Astrocyte (in vitro differentiated cells and primary cell): Measurements from ENCODE around the gene GARIN5B. TPM values are rescaled to one million over a fixed set of nuclear protein-coding genes. Genes with fewer than 3 reads are reported as not detected.

ENCODE experiments used
- DNase-seq: peaks from one replicate; pipeline ENCODE4 v3.0.0-alpha.2; 2010; ENCODE audit warnings: low read depth
- FAIRE-seq: peaks from 2 replicates; lab custom pipeline; 2011; peaks lifted over from hg19 to GRCh38; lab: Jason Lieb, UNC
- H2AFZ ChIP-seq: 2 replicates; pipeline ENCODE4 v1.6.0; 2012; ENCODE audit warnings: low read depth, low read length, inconsistent platforms
- H3K27ac ChIP-seq: 2 replicates; pipeline ENCODE4 v1.5.1; 2011; ENCODE audit warnings: low read depth, low read length, inconsistent platforms
- H3K27me3 ChIP-seq: 2 replicates; pipeline ENCODE4 v1.6.0; 2011; ENCODE audit warnings: low read length, inconsistent platforms; ENCODE audit not compliant: insufficient read depth
- H3K36me3 ChIP-seq: 2 replicates; pipeline ENCODE4 v1.5.1; 2011; ENCODE audit warnings: low read length, inconsistent platforms; ENCODE audit not compliant: insufficient read depth
- H3K4me1 ChIP-seq: 2 replicates; pipeline ENCODE4 v1.5.1; 2011; ENCODE audit warnings: low read length, inconsistent platforms; ENCODE audit not compliant: insufficient read depth
- H3K4me2 ChIP-seq: 2 replicates; pipeline ENCODE4 v1.6.0; 2012; ENCODE audit warnings: low read length, inconsistent platforms
- H3K4me3 ChIP-seq: 2 replicates; pipeline ENCODE4 v1.5.1; 2011; ENCODE audit warnings: low read depth, mild to moderate bottlenecking, low read length, inconsistent platforms; ENCODE audit not compliant: insufficient read depth
- H3K79me2 ChIP-seq: 2 replicates; pipeline ENCODE4 v1.6.0; 2012; ENCODE audit warnings: mild to moderate bottlenecking, low read length, inconsistent platforms; ENCODE audit not compliant: insufficient read depth
- H3K9ac ChIP-seq: 2 replicates; pipeline ENCODE4 v1.6.0; 2012; ENCODE audit warnings: mild to moderate bottlenecking, low read length, inconsistent platforms
- H3K9me3 ChIP-seq: 2 replicates; pipeline ENCODE4 v1.5.1; 2012; ENCODE audit warnings: low read depth, mild to moderate bottlenecking, low read length, inconsistent platforms; ENCODE audit not compliant: insufficient read depth
- H4K20me1 ChIP-seq: 2 replicates; pipeline ENCODE4 v1.6.0; 2012; ENCODE audit warnings: low read length, inconsistent platforms; ENCODE audit not compliant: insufficient read depth
- H3K27ac Mint-ChIP-seq: one replicate; pipeline ENCODE4 v1.8.0; 2021; ENCODE audit warnings: mild to moderate bottlenecking, mixed read lengths; ENCODE audit not compliant: unreplicated experiment
- H3K27me3 Mint-ChIP-seq: one replicate; pipeline ENCODE4 v1.8.0; 2021; ENCODE audit warnings: low read depth, mixed read lengths; ENCODE audit not compliant: unreplicated experiment
- H3K36me3 Mint-ChIP-seq: one replicate; pipeline ENCODE4 v1.8.0; 2021; ENCODE audit warnings: low read depth, mixed read lengths; ENCODE audit not compliant: unreplicated experiment
- H3K4me1 Mint-ChIP-seq: one replicate; pipeline ENCODE4 v1.8.0; 2021; ENCODE audit warnings: low read depth, mixed read lengths; ENCODE audit not compliant: unreplicated experiment
- H3K4me3 Mint-ChIP-seq: one replicate; pipeline ENCODE4 v1.8.0; 2021; ENCODE audit warnings: mild to moderate bottlenecking, moderate library complexity, mixed read lengths; ENCODE audit not compliant: unreplicated experiment
- H3K9me3 Mint-ChIP-seq: one replicate; pipeline ENCODE4 v1.8.0; 2021; ENCODE audit warnings: mild to moderate bottlenecking, mixed read lengths; ENCODE audit not compliant: unreplicated experiment
- EZH2 ChIP-seq: IDR thresholded peaks from 2 replicates; pipeline ENCODE4 v1.6.1; 2012; ENCODE audit warnings: mild to moderate bottlenecking, low read length, inconsistent platforms; ENCODE audit not compliant: insufficient read depth
- total RNA-seq: library from RNA; stranded (reverse); gene quantifications from 2 replicates; pipeline ENCODE4 v1.2.1, GENCODE V29; 2021
- TF ChIP-seq, protein P1 (sequence below): IDR thresholded peaks from 2 replicates; pipeline ENCODE4 v1.5.1; 2011; ENCODE audit warnings: low read depth, mild to moderate bottlenecking, inconsistent platforms, low read length, moderate library complexity; ENCODE audit not compliant: insufficient read depth

Gene GARIN5B
- total RNA-seq, 1 donor from 2014 or later, result 0.20 TPM

DNA sequence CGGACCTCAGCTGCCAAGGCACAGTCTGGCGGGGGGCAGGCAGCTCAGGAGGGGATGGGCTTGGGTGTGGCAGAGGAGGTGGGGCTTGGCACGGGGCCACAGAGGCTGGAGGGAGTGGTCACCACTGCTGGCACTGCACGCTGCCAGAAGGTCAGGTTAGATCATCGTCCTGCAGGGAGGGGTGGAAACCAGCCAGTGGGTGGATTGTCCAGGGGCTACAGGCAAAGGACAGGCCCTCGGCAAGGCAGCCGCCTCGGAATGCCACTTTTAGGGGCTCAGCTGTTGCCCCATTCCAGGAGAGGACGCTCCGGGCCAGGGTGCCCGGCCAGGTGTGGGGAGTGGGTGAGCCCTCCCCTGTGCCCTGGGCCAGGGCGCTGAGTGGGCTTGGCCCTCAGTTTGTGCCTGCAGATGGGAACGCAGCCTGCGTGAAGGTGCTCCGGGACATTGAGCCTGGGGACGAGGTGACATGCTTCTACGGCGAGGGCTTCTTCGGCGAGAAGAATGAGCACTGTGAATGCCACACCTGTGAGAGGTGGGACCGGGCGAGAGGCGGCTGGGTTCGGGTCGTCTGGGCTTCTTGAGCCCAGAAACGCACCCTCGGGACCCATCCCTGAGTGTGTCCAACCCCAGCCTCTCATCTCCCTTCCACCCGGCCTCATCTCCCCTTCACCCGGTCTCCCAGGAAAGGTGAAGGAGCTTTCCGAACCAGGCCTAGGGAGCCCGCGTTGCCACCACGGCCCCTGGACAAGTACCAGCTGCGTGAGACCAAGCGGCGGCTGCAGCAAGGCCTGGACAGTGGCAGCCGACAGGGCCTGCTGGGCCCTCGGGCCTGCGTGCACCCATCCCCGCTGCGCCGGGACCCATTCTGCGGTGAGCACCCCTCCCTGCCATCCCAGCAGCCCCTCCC lies 17.0 kb downstream of the GARIN5B start:
- H3K4me1 Mint-ChIP-seq, result peaks cover 18% of the 10 kb centered on the region
- H3K36me3 Mint-ChIP-seq, result peaks cover 15% of the 10 kb centered on the region
- no peak for TF ChIP-seq EZH2
- TF ChIP-seq, protein P1, sequence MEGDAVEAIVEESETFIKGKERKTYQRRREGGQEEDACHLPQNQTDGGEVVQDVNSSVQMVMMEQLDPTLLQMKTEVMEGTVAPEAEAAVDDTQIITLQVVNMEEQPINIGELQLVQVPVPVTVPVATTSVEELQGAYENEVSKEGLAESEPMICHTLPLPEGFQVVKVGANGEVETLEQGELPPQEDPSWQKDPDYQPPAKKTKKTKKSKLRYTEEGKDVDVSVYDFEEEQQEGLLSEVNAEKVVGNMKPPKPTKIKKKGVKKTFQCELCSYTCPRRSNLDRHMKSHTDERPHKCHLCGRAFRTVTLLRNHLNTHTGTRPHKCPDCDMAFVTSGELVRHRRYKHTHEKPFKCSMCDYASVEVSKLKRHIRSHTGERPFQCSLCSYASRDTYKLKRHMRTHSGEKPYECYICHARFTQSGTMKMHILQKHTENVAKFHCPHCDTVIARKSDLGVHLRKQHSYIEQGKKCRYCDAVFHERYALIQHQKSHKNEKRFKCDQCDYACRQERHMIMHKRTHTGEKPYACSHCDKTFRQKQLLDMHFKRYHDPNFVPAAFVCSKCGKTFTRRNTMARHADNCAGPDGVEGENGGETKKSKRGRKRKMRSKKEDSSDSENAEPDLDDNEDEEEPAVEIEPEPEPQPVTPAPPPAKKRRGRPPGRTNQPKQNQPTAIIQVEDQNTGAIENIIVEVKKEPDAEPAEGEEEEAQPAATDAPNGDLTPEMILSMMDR, result no peak
- H3K27me3 Mint-ChIP-seq, result peaks cover 6% of the 10 kb centered on the region
- Histone ChIP-seq H3K4me1 (peaks cover 8% of the 10 kb centered on the region), H2AFZ (no peak overlapping the region), H3K4me2 (no peak overlapping the region), H3K4me3 (no peak overlapping the region), H3K9ac (no peak overlapping the region), H3K27ac (no peak overlapping the region), H3K27me3 (no peaks in the 10 kb centered on the region), H3K36me3 (no peaks in the 10 kb centered on the region), H3K79me2 (peaks cover 3% of the 10 kb centered on the region), H4K20me1 (peaks cover 6% of the 10 kb centered on the region), H3K9me3 (no peaks in the 10 kb centered on the region)
- H3K27ac Mint-ChIP-seq, result no peak overlapping the region
- no peaks in the 10 kb centered on the region for H3K9me3 Mint-ChIP-seq
- DNase-seq, result no peak
- no peak overlapping the region for H3K4me3 Mint-ChIP-seq
- no peak for FAIRE-seq

DNA sequence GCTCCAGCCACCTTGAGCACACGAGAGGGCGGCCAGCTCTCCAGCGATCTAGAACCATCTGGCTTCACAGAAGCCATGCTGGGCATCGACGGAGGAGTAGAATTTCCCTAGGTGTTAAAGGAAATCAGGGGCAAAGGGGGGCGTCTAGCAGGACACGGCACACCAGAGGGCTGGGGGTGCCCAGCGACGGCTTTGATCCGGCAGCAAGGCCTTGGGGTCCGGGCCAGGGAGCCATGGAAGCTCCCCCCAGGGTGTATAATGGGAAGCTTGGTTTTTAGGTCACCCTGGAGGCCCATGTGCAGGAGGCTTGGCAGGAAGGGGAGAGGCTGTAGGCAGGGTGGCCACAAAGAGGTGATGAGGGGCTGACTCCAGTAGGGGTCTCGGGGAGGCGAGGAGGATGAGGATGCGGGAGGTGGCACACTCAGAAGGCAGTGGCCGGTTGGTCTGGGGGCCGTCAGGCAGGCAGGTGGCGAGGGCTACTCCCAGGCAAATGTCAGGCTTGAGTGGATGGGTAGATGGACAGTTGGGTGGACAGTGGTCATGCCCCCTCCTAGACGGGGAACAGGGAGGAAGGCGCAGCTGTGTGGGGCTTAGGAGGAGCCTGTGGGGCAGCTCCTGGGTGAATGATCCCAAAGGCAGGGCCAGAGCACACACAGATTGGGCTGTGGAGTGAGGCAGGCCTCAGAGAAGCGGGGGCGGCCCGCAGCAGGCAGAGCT lies 17.8 kb downstream of the GARIN5B start:
- DNase-seq (no peak), FAIRE-seq (no peak)
- Mint-ChIP-seq H3K36me3 (peaks cover 15% of the 10 kb centered on the region), H3K27ac (no peak overlapping the region), H3K4me3 (no peak overlapping the region), H3K27me3 (no peaks in the 10 kb centered on the region), H3K4me1 (peaks cover 18% of the 10 kb centered on the region), H3K9me3 (no peaks in the 10 kb centered on the region)
- H3K4me1 ChIP-seq, result peaks cover 15% of the 10 kb centered on the region
- H3K4me2 ChIP-seq, result no peak overlapping the region
- H3K9ac ChIP-seq, result no peak overlapping the region
- H3K36me3 ChIP-seq, result no peaks in the 10 kb centered on the region
- H3K27me3 ChIP-seq, result no peaks in the 10 kb centered on the region
- peaks cover 7% of the 10 kb centered on the region for H3K79me2 ChIP-seq
- no peak overlapping the region for H3K27ac ChIP-seq
- TF ChIP-seq EZH2, result no peak
- peaks cover 6% of the 10 kb centered on the region for H4K20me1 ChIP-seq
- H3K9me3 ChIP-seq, result no peaks in the 10 kb centered on the region
- no peak overlapping the region for H3K4me3 ChIP-seq
- H2AFZ ChIP-seq, result no peak overlapping the region

DNA sequence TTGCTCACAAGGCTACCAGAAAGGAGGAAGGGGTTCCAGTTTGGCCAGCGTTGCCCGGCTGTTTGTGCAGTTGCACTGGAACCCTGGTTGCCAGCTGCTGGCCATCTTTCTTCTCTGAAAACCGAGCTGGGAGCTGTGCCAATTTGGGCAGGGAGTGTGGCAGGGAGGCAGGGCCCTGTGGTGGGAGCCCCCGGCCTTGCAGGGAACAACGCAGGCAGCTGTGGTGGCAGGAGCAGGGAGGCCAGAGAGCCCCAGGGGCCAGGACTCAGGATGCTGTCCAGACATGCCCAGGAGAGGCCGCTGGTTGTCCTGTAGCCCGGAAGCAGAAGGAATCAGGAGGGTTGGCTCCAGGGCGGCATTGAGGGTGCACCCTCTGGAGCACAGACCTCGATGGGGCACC lies 18.6 kb downstream of the GARIN5B start:
- no peaks in the 10 kb centered on the region for H3K27me3 Mint-ChIP-seq
- no peak for DNase-seq
- Histone ChIP-seq H3K79me2 (peaks cover 10% of the 10 kb centered on the region), H3K36me3 (no peaks in the 10 kb centered on the region), H3K27me3 (no peaks in the 10 kb centered on the region), H3K4me3 (no peak overlapping the region), H3K9me3 (no peaks in the 10 kb centered on the region), H3K9ac (no peak overlapping the region), H3K27ac (no peak overlapping the region), H3K4me1 (peaks cover 18% of the 10 kb centered on the region), H2AFZ (no peak overlapping the region), H3K4me2 (no peak overlapping the region), H4K20me1 (peaks cover 6% of the 10 kb centered on the region)
- peaks cover 18% of the 10 kb centered on the region for H3K4me1 Mint-ChIP-seq
- no peak for FAIRE-seq
- peaks cover 15% of the 10 kb centered on the region for H3K36me3 Mint-ChIP-seq
- no peak overlapping the region for H3K4me3 Mint-ChIP-seq
- peaks cover 2% of the 10 kb centered on the region for H3K9me3 Mint-ChIP-seq
- TF ChIP-seq, protein P1, result no peak
- TF ChIP-seq EZH2, result no peak
- H3K27ac Mint-ChIP-seq, result no peak overlapping the region
